ENCODE data around the gene MICALL2.

The MICALL2 gene

DNA sequence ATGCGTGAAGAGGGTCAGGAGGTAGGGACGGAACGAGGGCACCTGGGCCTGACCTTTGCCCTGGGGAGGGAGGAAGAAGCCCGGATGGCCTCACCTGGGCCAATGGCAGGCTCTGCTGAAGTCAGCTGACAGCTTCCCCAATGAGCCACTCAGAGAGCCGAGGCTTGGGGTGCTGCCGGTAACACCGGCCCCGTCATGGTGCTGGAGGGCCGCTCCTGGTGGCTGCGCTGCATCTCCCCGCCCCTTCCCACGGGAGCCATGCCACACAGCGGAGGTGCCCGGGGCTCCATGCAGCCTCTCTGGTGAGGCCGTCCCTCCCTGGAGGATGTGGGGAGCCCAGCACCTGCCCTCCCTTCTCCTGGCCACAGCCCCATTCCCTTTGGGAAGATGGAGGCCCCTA is 17.6 kb upstream of the MICALL2 start:
- Histone ChIP-seq H3K4me1 (ENCODE audit: insufficient read depth, low read length) (no peaks in the 10 kb centered on the region), H3K9ac (ENCODE audit: low read depth, low read length) (no peak overlapping the region), H3K36me3 (ENCODE audit: insufficient read depth, low read depth, low read length) (peaks cover 51% of the 10 kb centered on the region), H3K27me3 (ENCODE audit: insufficient read depth, low read length) (no peaks in the 10 kb centered on the region), H3K27ac (ENCODE audit: low read length) (no peak overlapping the region), H3K9me3 (ENCODE audit: insufficient read depth, low read depth, low read length) (no peaks in the 10 kb centered on the region), H3K4me3 (ENCODE audit: low read length) (no peak overlapping the region)

- Histone ChIP-seq H3K9me3 (ENCODE audit: insufficient read depth, low read depth, low read length) (no peaks in the 10 kb centered on the region), H3K27ac (ENCODE audit: low read length) (no peak overlapping the region), H3K4me1 (ENCODE audit: insufficient read depth, low read length) (no peaks in the 10 kb centered on the region), H3K4me3 (ENCODE audit: low read length) (no peak overlapping the region), H3K36me3 (ENCODE audit: insufficient read depth, low read depth, low read length) (peaks cover 51% of the 10 kb centered on the region), H3K9ac (ENCODE audit: low read depth, low read length) (no peak overlapping the region), H3K27me3 (ENCODE audit: insufficient read depth, low read length) (no peaks in the 10 kb centered on the region)
Measured at GRCh38 chr7:1475991-1476390, 16.7 kb upstream of the MICALL2 start.

DNA sequence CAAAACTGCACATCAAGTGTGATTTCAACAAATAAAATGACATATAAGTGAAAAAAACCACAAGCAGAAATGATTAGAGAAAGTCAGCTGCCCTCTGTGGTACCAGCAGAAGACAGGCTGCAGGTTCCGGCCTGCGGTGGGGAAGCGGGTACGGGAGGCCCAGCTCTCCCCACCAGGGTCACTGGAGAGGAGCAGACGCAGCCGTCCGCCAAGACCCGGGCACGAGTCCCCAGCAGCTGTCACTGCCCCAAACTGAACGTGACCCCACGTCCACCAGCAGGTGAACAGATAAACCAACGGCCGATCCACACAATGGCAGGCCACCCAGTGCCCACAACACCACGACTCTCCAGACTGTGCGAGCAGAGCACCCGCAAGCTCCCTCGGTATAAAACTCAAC is 16.1 kb upstream of the MICALL2 start:
- peaks cover 49% of the 10 kb centered on the region for H3K36me3 ChIP-seq (ENCODE audit: insufficient read depth, low read depth, low read length)
- no peaks in the 10 kb centered on the region for H3K9me3 ChIP-seq (ENCODE audit: insufficient read depth, low read depth, low read length)
- H3K9ac ChIP-seq (ENCODE audit: low read depth, low read length), result no peak overlapping the region
- H3K4me3 ChIP-seq (ENCODE audit: low read length), result no peak overlapping the region
- no peaks in the 10 kb centered on the region for H3K27me3 ChIP-seq (ENCODE audit: insufficient read depth, low read length)
- H3K4me1 ChIP-seq (ENCODE audit: insufficient read depth, low read length), result no peaks in the 10 kb centered on the region
- no peak overlapping the region for H3K27ac ChIP-seq (ENCODE audit: low read length)

DNA sequence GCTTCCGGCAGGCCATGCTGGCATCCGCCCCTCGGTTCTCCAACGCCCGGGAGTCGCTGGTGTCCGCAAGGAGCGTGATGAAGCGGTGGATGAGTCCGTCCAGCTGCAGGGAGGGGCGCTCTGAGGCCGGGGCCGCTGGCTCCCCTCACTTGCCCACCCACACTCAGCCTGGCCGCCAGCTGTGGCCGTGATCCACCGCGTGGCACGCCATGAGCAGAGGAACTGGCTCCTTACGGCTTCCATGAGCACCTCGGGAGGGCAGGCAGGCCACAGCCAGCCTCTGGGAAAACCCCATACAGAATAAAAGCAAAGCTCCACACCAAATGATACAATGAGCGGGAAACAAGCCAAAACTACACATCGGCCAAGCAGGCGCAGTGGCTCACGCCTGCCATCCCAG is 15.5 kb upstream of the MICALL2 start:
- no peaks in the 10 kb centered on the region for H3K4me1 ChIP-seq (ENCODE audit: insufficient read depth, low read length)
- no peaks in the 10 kb centered on the region for H3K27me3 ChIP-seq (ENCODE audit: insufficient read depth, low read length)
- no peak overlapping the region for H3K4me3 ChIP-seq (ENCODE audit: low read length)
- H3K9ac ChIP-seq (ENCODE audit: low read depth, low read length), result no peak overlapping the region
- H3K36me3 ChIP-seq (ENCODE audit: insufficient read depth, low read depth, low read length), result peaks cover 52% of the 10 kb centered on the region
- H3K9me3 ChIP-seq (ENCODE audit: insufficient read depth, low read depth, low read length), result no peaks in the 10 kb centered on the region
- no peak overlapping the region for H3K27ac ChIP-seq (ENCODE audit: low read length)

DNA sequence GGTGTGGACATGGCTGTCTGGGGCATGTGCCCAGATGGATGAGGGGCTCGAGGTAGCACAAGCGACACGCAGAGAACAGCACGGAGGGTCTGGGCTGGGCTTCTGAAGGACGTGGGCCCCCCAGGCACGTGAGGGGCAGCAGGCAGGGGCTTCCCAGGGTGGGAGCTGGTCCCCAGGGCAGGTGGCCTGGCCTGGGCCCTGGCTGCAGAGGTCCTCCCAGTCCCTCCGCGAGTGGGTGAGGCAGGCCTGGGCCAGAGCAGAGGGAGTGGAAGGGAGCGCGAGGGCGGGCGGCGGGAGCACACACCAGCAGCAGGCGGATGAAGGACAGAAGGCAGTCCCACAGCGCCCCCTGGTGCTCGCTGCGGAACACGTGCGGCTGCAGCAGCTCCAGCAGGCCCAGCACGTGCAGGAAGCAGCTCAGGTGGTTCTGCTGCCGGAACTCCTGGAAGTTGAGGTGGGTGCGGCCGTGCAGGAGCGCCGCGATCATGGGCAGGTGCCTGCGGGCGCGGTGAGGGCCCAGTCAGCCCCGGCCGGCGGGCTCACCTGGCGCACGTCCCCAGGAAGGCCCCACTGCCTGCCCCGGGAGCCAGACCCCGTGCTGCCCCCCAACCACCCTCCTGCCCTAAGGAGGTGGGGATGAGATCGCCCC is 14.7 kb upstream of the MICALL2 start:
- H3K4me1 ChIP-seq (ENCODE audit: insufficient read depth, low read length), result no peaks in the 10 kb centered on the region
- no peak overlapping the region for H3K4me3 ChIP-seq (ENCODE audit: low read length)
- H3K27ac ChIP-seq (ENCODE audit: low read length), result no peak overlapping the region
- peaks cover 47% of the 10 kb centered on the region for H3K36me3 ChIP-seq (ENCODE audit: insufficient read depth, low read depth, low read length)
- H3K9me3 ChIP-seq (ENCODE audit: insufficient read depth, low read depth, low read length), result no peaks in the 10 kb centered on the region
- no peaks in the 10 kb centered on the region for H3K27me3 ChIP-seq (ENCODE audit: insufficient read depth, low read length)
- H3K9ac ChIP-seq (ENCODE audit: low read depth, low read length), result no peak overlapping the region

- no peak overlapping the region for H3K27ac ChIP-seq (ENCODE audit: low read length)
- no peaks in the 10 kb centered on the region for H3K27me3 ChIP-seq (ENCODE audit: insufficient read depth, low read length)
- no peak overlapping the region for H3K9ac ChIP-seq (ENCODE audit: low read depth, low read length)
- H3K4me1 ChIP-seq (ENCODE audit: insufficient read depth, low read length), result no peaks in the 10 kb centered on the region
- peaks cover 35% of the 10 kb centered on the region for H3K36me3 ChIP-seq (ENCODE audit: insufficient read depth, low read depth, low read length)
- no peaks in the 10 kb centered on the region for H3K9me3 ChIP-seq (ENCODE audit: insufficient read depth, low read depth, low read length)
- no peak overlapping the region for H3K4me3 ChIP-seq (ENCODE audit: low read length)
Measured at GRCh38 chr7:1470901-1471300, 11.6 kb upstream of the MICALL2 start.

GRCh38 chr7:1468643-1469298 is 9.5 kb upstream of the MICALL2 start:
- Histone ChIP-seq H3K27me3 (ENCODE audit: insufficient read depth, low read length) (no peaks in the 10 kb centered on the region), H3K9ac (ENCODE audit: low read depth, low read length) (no peak overlapping the region), H3K27ac (ENCODE audit: low read length) (no peak overlapping the region), H3K9me3 (ENCODE audit: insufficient read depth, low read depth, low read length) (no peaks in the 10 kb centered on the region), H3K4me3 (ENCODE audit: low read length) (no peak overlapping the region), H3K4me1 (ENCODE audit: insufficient read depth, low read length) (no peaks in the 10 kb centered on the region), H3K36me3 (ENCODE audit: insufficient read depth, low read depth, low read length) (peaks cover 29% of the 10 kb centered on the region)

- Histone ChIP-seq H3K36me3 (ENCODE audit: insufficient read depth, low read depth, low read length) (peaks cover 24% of the 10 kb centered on the region), H3K9me3 (ENCODE audit: insufficient read depth, low read depth, low read length) (no peaks in the 10 kb centered on the region), H3K27me3 (ENCODE audit: insufficient read depth, low read length) (no peaks in the 10 kb centered on the region), H3K9ac (ENCODE audit: low read depth, low read length) (no peak overlapping the region; the same call in 1 of the 2 replicates), H3K4me3 (ENCODE audit: low read length) (no peak overlapping the region), H3K4me1 (ENCODE audit: insufficient read depth, low read length) (no peaks in the 10 kb centered on the region), H3K27ac (ENCODE audit: low read length) (no peak overlapping the region)
Measured at GRCh38 chr7:1468203-1468602, 8.9 kb upstream of the MICALL2 start.

DNA sequence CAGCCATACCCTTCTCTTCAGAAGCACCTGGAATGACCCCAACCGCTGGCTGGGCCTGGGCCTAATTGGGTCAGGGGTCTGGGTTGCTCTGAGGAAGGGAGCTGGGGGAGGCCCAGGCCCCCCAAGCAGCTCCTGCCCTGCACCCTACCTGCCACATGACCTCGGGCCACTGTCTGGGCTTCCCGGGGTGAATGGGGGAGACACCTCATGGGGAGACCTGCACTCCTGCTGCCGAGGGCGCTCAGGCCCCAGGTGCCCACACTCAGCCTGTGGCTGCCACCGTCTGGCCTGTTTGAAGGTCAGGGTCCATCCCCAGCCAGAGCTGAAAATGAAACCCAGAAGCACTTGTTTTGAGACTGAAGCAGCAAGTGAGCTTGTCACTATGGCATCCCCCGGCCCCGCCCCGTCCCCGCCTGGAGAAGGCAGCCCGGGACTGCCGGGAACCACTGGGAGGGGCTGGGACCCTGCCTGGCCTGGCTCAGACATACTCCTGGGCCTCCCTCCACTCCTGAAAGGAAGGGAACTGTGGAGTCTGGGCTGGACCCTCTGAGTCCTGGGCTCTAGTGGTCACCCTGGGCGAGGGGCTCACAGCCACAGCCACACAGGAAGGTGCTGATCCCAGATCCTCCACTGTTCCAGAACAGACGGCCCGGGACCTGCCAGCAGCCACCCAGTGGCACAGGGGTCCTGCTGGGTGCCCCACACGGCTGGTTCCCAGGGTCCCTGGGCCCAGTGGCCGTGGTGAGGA is 7.4 kb upstream of the MICALL2 start:
- peaks cover 12% of the 10 kb centered on the region; the same call in 1 of the 2 replicates for H3K36me3 ChIP-seq (ENCODE audit: insufficient read depth, low read depth, low read length)
- H3K9ac ChIP-seq (ENCODE audit: low read depth, low read length), result no peak overlapping the region
- no peak overlapping the region for H3K27ac ChIP-seq (ENCODE audit: low read length)
- no peaks in the 10 kb centered on the region for H3K4me1 ChIP-seq (ENCODE audit: insufficient read depth, low read length)
- H3K4me3 ChIP-seq (ENCODE audit: low read length), result no peak overlapping the region
- H3K27me3 ChIP-seq (ENCODE audit: insufficient read depth, low read length), result no peaks in the 10 kb centered on the region
- no peaks in the 10 kb centered on the region for H3K9me3 ChIP-seq (ENCODE audit: insufficient read depth, low read depth, low read length)

DNA sequence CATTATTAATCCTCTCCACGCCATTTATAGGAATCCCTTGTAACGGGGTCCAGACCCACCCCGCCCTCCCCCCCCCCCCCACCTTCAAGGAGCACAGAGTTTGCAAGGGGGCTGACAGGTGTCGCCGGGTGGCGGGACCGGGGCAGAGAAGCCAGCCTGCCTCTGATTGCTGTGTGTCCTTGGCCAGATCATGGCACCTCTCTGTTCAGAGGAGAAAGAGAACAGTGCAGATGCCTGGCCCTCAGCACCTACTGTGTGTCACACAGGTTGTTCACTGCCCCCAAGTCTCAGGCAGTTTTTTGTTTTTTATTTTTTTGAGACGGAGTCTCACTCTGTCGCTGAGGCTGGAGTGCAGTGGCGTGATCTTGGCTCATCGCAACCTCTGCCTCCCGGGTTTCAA is 5.4 kb upstream of the MICALL2 start:
- no peaks in the 10 kb centered on the region for H3K4me1 ChIP-seq (ENCODE audit: insufficient read depth, low read length)
- H3K9ac ChIP-seq (ENCODE audit: low read depth, low read length), result no peak overlapping the region
- H3K27ac ChIP-seq (ENCODE audit: low read length), result no peak overlapping the region
- 0 out of 2 replicates have a peak, but pooled peaks cover 2% of the 10 kb centered on the region for H3K36me3 ChIP-seq (ENCODE audit: insufficient read depth, low read depth, low read length)
- H3K9me3 ChIP-seq (ENCODE audit: insufficient read depth, low read depth, low read length), result no peaks in the 10 kb centered on the region
- H3K27me3 ChIP-seq (ENCODE audit: insufficient read depth, low read length), result no peaks in the 10 kb centered on the region
- H3K4me3 ChIP-seq (ENCODE audit: low read length), result no peak overlapping the region

DNA sequence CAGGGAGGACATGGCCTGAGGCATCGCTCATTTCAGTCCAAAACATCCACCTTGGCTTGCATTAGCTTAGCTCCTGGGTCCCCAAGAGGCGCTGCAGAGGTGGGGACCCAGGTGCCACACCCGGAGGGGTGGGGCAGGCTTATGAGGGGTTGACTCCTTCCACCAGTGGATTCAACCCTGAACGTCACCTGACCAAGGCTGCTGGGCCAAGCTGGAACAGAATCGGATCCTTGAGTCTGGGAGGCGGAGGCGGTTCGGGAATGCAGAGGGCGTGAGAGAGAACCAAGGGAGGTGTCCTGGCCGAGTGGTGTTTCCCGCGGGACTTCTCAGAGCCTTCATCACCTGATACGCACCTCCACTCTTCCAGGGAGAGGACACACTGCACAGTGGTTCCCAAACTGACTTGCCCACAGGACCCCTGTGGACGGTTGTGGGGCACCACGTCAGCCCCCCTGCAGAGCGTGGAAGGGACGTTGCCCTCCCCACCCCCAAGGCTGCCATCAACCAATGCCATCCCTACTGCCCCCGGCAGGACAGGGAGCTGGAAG is 4.5 kb upstream of the MICALL2 start:
- Histone ChIP-seq H3K9me3 (ENCODE audit: insufficient read depth, low read depth, low read length) (no peaks in the 10 kb centered on the region), H3K4me1 (ENCODE audit: insufficient read depth, low read length) (no peaks in the 10 kb centered on the region), H3K4me3 (ENCODE audit: low read length) (no peak overlapping the region), H3K36me3 (ENCODE audit: insufficient read depth, low read depth, low read length) (no peaks in the 10 kb centered on the region), H3K27ac (ENCODE audit: low read length) (no peak overlapping the region), H3K9ac (ENCODE audit: low read depth, low read length) (no peak overlapping the region), H3K27me3 (ENCODE audit: insufficient read depth, low read length) (no peaks in the 10 kb centered on the region)
